H1 (cell line): ENCODE results near the gene RAB36. TPM values are rescaled to one million over a fixed set of nuclear protein-coding genes. Genes with fewer than 3 reads are reported as not detected.

Experiments
- ASH2L ChIP-seq: fragments of 200-600, 300-600 bp; sonication (generic); IDR thresholded peaks from one replicate; pipeline ENCODE4 v1.7.1; 2017; ENCODE audit warnings: low read length
- CTBP2 ChIP-seq: IDR thresholded peaks from 2 replicates; pipeline ENCODE4 v1.7.0; 2011; ENCODE audit warnings: borderline replicate concordance, mild to moderate bottlenecking, moderate library complexity, mixed read lengths, low read length; ENCODE audit not compliant: insufficient read depth, insufficient read length
- EGR1 ChIP-seq: IDR thresholded peaks from 2 replicates; pipeline ENCODE4 v1.6.1; 2011; ENCODE audit warnings: low read depth, low read length, borderline replicate concordance
- EP300 ChIP-seq, 2 experiments: IDR thresholded peaks; 1 replicate in 1 of 2; 2 replicates in 1 of 2; pipeline ENCODE4 v1.6.1; 2011 to 2012; ENCODE audit warnings: low read depth in 2 of 2, low read length in 2 of 2, mild to moderate bottlenecking in 2 of 2, borderline replicate concordance in 1 of 2, inconsistent platforms in 1 of 2, moderate library complexity in 1 of 2
- EZH2 ChIP-seq: fragments of 200-600 bp; sonication (generic); IDR thresholded peaks from 2 replicates; pipeline ENCODE4 v1.7.1; 2012; ENCODE audit warnings: low read depth, mild to moderate bottlenecking, moderate library complexity, low read length, inconsistent platforms; ENCODE audit not compliant: severe bottlenecking
- JUN ChIP-seq: IDR thresholded peaks from 2 replicates; pipeline ENCODE4 v1.6.1; 2011; ENCODE audit warnings: low read depth, mild to moderate bottlenecking, improper control_type of control experiment, low read length
- POLR2A ChIP-seq, 2 experiments: IDR thresholded peaks; 1 replicate in 1 of 2; 2 replicates in 1 of 2; pipeline ENCODE4 v1.6.1; 2011; ENCODE audit warnings: low read depth in 2 of 2, low read length in 2 of 2, mild to moderate bottlenecking in 2 of 2; ENCODE audit errors: control extremely low read depth in 1 of 2
- POU5F1 ChIP-seq: IDR thresholded peaks from 2 replicates; pipeline ENCODE4 v1.6.1; 2011; ENCODE audit warnings: low read depth, mild to moderate bottlenecking, low read length, moderate library complexity
- SP4 ChIP-seq: IDR thresholded peaks from 2 replicates; pipeline ENCODE4 v1.6.1; 2012; ENCODE audit warnings: low read length, inconsistent platforms
- SUZ12 ChIP-seq: fragments of 200-600 bp; sonication (generic); IDR thresholded peaks from 2 replicates; pipeline ENCODE4 v1.6.1; 2012; ENCODE audit warnings: mild to moderate bottlenecking, inconsistent platforms, low read length, moderate library complexity, mixed read lengths
- TEAD4 ChIP-seq: IDR thresholded peaks from 2 replicates; pipeline ENCODE4 v1.6.1; 2012; ENCODE audit warnings: low read depth, low read length, inconsistent platforms, mixed read lengths
- YY1 ChIP-seq: IDR thresholded peaks from 2 replicates; pipeline ENCODE4 v1.6.1; 2011; ENCODE audit warnings: low read depth, mild to moderate bottlenecking, low read length
- polyA plus RNA-seq, 7 experiments: library from polyadenylated mRNA; depleted of rRNA in 3 of 7; stranded (reverse) in 5 of 7; unstranded in 2 of 7; fragments of >200 nt in 5 of 7; fragments of 200-250 nt in 2 of 7; gene quantifications; 1 replicate in 5 of 7; 2 replicates in 1 of 7; 4 replicates in 1 of 7; pipeline versions ENCODE4 v1.2.1 to v1.2.3, GENCODE V29; 2011 to 2013; ENCODE audit warnings: missing spikeins in 2 of 7, mixed read lengths in 2 of 7
- total RNA-seq: library from RNA; stranded (reverse); fragmentation: NEBNext Ultra II Directional; extraction: Animal tissue kit (Norgen Biotek cat#: 25700); gene quantifications from 2 replicates; pipeline ENCODE4 v1.2.1, GENCODE V29; 2021
- TF ChIP-seq, protein P1 (sequence below): fragments of 300-600 bp; sonication (generic); IDR thresholded peaks from 2 replicates; pipeline ENCODE4 v1.7.1; 2012; ENCODE audit warnings: low read length, moderate library complexity, mild to moderate bottlenecking, inconsistent platforms; ENCODE audit not compliant: insufficient replicate concordance

RAB36 gene
- total and polyA plus RNA-seq, 2 of the 8 experiments (the other 6 are each of a cell fraction or from before 2014, with no cell fraction given), result 1.0 to 1.5 TPM

DNA sequence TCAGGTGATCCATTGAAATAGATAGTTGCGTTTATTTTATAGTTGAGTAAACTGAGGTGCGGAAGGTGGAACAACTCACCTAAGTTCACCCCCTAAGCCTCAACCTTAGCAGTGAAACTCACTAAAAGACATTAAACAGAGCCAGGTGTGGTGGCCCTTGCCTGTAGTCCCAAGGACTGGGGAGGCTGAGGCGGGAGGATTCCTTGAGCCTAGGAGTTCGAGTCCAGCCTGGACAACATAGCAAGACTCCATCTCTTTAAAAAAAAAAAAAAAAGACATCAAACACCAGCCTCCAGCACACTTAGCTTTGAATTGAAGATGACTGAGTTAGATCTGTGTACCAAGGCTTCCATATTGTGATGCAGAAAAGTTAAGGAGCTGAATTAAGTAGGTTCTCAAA, 845 bp upstream of the RAB36 start (continued):
- TF ChIP-seq, protein P1, sequence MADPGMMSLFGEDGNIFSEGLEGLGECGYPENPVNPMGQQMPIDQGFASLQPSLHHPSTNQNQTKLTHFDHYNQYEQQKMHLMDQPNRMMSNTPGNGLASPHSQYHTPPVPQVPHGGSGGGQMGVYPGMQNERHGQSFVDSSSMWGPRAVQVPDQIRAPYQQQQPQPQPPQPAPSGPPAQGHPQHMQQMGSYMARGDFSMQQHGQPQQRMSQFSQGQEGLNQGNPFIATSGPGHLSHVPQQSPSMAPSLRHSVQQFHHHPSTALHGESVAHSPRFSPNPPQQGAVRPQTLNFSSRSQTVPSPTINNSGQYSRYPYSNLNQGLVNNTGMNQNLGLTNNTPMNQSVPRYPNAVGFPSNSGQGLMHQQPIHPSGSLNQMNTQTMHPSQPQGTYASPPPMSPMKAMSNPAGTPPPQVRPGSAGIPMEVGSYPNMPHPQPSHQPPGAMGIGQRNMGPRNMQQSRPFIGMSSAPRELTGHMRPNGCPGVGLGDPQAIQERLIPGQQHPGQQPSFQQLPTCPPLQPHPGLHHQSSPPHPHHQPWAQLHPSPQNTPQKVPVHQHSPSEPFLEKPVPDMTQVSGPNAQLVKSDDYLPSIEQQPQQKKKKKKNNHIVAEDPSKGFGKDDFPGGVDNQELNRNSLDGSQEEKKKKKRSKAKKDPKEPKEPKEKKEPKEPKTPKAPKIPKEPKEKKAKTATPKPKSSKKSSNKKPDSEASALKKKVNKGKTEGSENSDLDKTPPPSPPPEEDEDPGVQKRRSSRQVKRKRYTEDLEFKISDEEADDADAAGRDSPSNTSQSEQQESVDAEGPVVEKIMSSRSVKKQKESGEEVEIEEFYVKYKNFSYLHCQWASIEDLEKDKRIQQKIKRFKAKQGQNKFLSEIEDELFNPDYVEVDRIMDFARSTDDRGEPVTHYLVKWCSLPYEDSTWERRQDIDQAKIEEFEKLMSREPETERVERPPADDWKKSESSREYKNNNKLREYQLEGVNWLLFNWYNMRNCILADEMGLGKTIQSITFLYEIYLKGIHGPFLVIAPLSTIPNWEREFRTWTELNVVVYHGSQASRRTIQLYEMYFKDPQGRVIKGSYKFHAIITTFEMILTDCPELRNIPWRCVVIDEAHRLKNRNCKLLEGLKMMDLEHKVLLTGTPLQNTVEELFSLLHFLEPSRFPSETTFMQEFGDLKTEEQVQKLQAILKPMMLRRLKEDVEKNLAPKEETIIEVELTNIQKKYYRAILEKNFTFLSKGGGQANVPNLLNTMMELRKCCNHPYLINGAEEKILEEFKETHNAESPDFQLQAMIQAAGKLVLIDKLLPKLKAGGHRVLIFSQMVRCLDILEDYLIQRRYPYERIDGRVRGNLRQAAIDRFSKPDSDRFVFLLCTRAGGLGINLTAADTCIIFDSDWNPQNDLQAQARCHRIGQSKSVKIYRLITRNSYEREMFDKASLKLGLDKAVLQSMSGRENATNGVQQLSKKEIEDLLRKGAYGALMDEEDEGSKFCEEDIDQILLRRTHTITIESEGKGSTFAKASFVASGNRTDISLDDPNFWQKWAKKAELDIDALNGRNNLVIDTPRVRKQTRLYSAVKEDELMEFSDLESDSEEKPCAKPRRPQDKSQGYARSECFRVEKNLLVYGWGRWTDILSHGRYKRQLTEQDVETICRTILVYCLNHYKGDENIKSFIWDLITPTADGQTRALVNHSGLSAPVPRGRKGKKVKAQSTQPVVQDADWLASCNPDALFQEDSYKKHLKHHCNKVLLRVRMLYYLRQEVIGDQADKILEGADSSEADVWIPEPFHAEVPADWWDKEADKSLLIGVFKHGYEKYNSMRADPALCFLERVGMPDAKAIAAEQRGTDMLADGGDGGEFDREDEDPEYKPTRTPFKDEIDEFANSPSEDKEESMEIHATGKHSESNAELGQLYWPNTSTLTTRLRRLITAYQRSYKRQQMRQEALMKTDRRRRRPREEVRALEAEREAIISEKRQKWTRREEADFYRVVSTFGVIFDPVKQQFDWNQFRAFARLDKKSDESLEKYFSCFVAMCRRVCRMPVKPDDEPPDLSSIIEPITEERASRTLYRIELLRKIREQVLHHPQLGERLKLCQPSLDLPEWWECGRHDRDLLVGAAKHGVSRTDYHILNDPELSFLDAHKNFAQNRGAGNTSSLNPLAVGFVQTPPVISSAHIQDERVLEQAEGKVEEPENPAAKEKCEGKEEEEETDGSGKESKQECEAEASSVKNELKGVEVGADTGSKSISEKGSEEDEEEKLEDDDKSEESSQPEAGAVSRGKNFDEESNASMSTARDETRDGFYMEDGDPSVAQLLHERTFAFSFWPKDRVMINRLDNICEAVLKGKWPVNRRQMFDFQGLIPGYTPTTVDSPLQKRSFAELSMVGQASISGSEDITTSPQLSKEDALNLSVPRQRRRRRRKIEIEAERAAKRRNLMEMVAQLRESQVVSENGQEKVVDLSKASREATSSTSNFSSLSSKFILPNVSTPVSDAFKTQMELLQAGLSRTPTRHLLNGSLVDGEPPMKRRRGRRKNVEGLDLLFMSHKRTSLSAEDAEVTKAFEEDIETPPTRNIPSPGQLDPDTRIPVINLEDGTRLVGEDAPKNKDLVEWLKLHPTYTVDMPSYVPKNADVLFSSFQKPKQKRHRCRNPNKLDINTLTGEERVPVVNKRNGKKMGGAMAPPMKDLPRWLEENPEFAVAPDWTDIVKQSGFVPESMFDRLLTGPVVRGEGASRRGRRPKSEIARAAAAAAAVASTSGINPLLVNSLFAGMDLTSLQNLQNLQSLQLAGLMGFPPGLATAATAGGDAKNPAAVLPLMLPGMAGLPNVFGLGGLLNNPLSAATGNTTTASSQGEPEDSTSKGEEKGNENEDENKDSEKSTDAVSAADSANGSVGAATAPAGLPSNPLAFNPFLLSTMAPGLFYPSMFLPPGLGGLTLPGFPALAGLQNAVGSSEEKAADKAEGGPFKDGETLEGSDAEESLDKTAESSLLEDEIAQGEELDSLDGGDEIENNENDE, result no peak
- no peak for TF ChIP-seq EGR1
- TF ChIP-seq ASH2L, result no peak
- TF ChIP-seq JUN, result no peak
- TF ChIP-seq SP4, result no peak
- TF ChIP-seq EP300 (IDR thresholded peaks at IDR 0.05; ENCODE audit: borderline replicate concordance in 1 of 2, low read depth in 2 of 2, low read length in 2 of 2), result no peak
- no peak for TF ChIP-seq TEAD4
- no peak for TF ChIP-seq SUZ12
- TF ChIP-seq CTBP2, result no peak
- TF ChIP-seq POLR2A (IDR thresholded peaks at IDR 0.05; ENCODE audit: control extremely low read depth in 1 of 2, low read depth in 2 of 2, low read length in 2 of 2), result no peak
- no peak for TF ChIP-seq YY1
- no peak for TF ChIP-seq EZH2
- TF ChIP-seq POU5F1, result no peak
